HepG2 (cell line): Measurements from ENCODE around the gene CDK5RAP1. TPM values are rescaled to one million over a fixed set of nuclear protein-coding genes. Genes with fewer than 3 reads are reported as not detected.
A peak's percentile ranks its signal among the peaks of the same experiment; 100 is the strongest.

ENCODE experiments used
- HOXA3 ChIP-seq: sonication (generic); formaldehyde crosslinking; IDR thresholded peaks from 2 replicates; pipeline ENCODE4 v1.5.0; 2020; ENCODE audit warnings: missing genetic modification reagents
- KLF13 ChIP-seq: sonication (generic); formaldehyde crosslinking; IDR thresholded peaks from 2 replicates; pipeline ENCODE4 v1.4.0; 2020; ENCODE audit warnings: mild to moderate bottlenecking, missing genetic modification reagents
- KLF9 ChIP-seq: IDR thresholded peaks from 2 replicates; pipeline ENCODE4 v1.6.1; 2016; ENCODE audit warnings: low read depth
- MNT ChIP-seq: fragments of 450-650 bp; IDR thresholded peaks from 2 replicates; pipeline ENCODE4 v1.6.1; 2016
- NCOA2 ChIP-seq: sonication (generic); formaldehyde crosslinking; IDR thresholded peaks from 2 replicates; pipeline ENCODE4 v1.8.0; 2022; ENCODE audit warnings: inconsistent platforms
- TERF1 ChIP-seq: sonication (generic); formaldehyde crosslinking; IDR thresholded peaks from 2 replicates; pipeline ENCODE4 v1.8.0; 2022; ENCODE audit warnings: mild to moderate bottlenecking, missing genetic modification reagents, moderate library complexity
- TFAP4 ChIP-seq: sonication (generic); IDR thresholded peaks from 2 replicates; pipeline ENCODE4 v1.6.1; 2016; ENCODE audit warnings: low read depth, borderline replicate concordance
- ZBTB44 ChIP-seq: sonication (generic); formaldehyde crosslinking; IDR thresholded peaks from 2 replicates; pipeline ENCODE4 v1.4.0; 2020; ENCODE audit warnings: missing genetic modification reagents
- ZHX2 ChIP-seq, 2 experiments: sonication (generic) in 1 of 2; formaldehyde crosslinking in 1 of 2; IDR thresholded peaks; 2 replicates each; pipeline versions ENCODE4 v1.6.1 to v1.9.0; 2014 to 2022; ENCODE audit warnings: antibody characterized with exemption in 1 of 2, borderline replicate concordance in 1 of 2, inconsistent platforms in 1 of 2, low read depth in 1 of 2, missing genetic modification reagents in 1 of 2
- ZNF646 ChIP-seq: sonication (generic); formaldehyde crosslinking; IDR thresholded peaks from 2 replicates; pipeline ENCODE4 v1.9.0; 2021; ENCODE audit warnings: mild to moderate bottlenecking, missing genetic modification reagents
- ZNF879 ChIP-seq: sonication (generic); formaldehyde crosslinking; IDR thresholded peaks from 2 replicates; pipeline ENCODE4 v1.8.1; 2023; ENCODE audit warnings: missing genetic modification reagents
- polyA plus RNA-seq, 8 experiments: library from polyadenylated mRNA; depleted of rRNA in 3 of 8; stranded (reverse) in 7 of 8; unstranded in 1 of 8; fragments of >200 nt; fragmentation: Illumina TruSeq in 4 of 8; extraction: Trizol in 4 of 8; gene quantifications; 2 replicates each; pipeline versions ENCODE4 v1.2.1 to v1.2.3, GENCODE V29; 2011 to 2016; ENCODE audit warnings: low read depth in 4 of 8, missing spikeins in 1 of 8, mixed read lengths in 1 of 8; ENCODE audit not compliant: insufficient read depth in 1 of 8
- total RNA-seq, 5 experiments: library from RNA; depleted of rRNA; stranded (reverse); fragments of >200 nt; fragmentation: Illumina TruSeq; extraction: Trizol; gene quantifications; 2 replicates each; pipeline ENCODE4 v1.2.3, GENCODE V29; 2016; ENCODE audit warnings: low read depth in 1 of 5

Gene CDK5RAP1
- total and polyA plus RNA-seq, 2 of the 13 experiments (the other 11 are each of a cell fraction or from before 2014, with no cell fraction given) = 53.6 to 98.2 TPM

GRCh38 chr20:33443006-33443511, 41.7 kb upstream of the CDK5RAP1 start (continued):
- TF ChIP-seq NCOA2 (no peak), HOXA3 (CRISPR knock-in tag) (no peak), ZNF879 (CRISPR knock-in tag) (no peak), TFAP4 (no peak), ZNF646 (CRISPR knock-in tag) (no peak), TERF1 (CRISPR knock-in tag) (no peak), KLF9 (no peak), ZHX2 (IDR thresholded peaks at IDR 0.05; ENCODE audit: low read depth) (no peak), ZHX2 (CRISPR knock-in tag; IDR thresholded peaks at IDR 0.05; ENCODE audit: borderline replicate concordance) (no peak), ZBTB44 (CRISPR knock-in tag) (no peak), KLF13 (CRISPR knock-in tag) (no peak), MNT (peak; percentile 26; the same call in 1 of the 2 replicates)
